ENCODE measurements around the gene NHLH1.

The NHLH1 gene

GRCh38 chr1:160359559-160360226 is 7.2 kb upstream of the NHLH1 start:
- no peak for DNase-seq

DNA sequence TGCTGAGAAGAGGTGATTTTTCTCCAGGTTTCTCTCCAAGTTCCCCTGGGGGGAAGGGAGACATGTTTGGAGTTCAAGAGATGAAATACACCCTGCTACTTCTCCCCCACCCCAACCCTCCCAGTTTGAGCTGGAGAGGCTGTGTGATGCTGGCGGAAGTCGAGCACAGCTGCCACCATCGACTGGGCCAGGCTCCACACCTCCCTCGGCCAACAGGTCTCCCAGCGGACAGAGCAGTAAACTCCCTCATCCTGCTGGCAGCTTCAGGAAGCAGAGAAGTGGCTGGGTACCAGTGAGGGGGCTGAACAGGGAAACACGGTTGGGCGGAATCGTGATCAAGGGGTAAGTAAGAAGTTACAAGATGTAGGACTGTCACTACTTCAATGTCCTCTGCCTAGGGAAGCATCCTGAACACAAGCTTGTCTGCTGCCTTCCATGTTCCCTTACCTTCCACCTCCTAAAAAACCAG is 6.6 kb upstream of the NHLH1 start:
- DNase-seq = no peak

- DNase-seq = no peak
Observed at GRCh38 chr1:160361199-160361598, 5.7 kb upstream of the NHLH1 start.

DNA sequence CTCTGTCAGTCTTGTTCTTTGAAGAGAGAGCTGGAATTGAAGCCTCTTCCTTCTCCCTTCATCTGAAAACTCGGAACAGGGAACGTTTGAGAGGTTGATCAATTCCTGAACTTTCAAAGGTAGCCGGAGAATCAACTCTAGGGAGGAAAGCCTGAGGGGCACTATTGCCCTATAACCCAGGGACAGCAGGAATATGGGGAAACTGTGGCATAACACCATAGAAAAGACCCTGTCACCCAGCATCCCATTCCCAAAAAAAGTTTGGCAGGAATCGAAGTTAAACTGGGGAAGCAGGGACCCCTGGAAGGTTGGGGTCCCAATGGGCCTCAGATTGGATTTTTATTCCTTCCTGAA is 5.1 kb upstream of the NHLH1 start:
- no peak for DNase-seq

DNA sequence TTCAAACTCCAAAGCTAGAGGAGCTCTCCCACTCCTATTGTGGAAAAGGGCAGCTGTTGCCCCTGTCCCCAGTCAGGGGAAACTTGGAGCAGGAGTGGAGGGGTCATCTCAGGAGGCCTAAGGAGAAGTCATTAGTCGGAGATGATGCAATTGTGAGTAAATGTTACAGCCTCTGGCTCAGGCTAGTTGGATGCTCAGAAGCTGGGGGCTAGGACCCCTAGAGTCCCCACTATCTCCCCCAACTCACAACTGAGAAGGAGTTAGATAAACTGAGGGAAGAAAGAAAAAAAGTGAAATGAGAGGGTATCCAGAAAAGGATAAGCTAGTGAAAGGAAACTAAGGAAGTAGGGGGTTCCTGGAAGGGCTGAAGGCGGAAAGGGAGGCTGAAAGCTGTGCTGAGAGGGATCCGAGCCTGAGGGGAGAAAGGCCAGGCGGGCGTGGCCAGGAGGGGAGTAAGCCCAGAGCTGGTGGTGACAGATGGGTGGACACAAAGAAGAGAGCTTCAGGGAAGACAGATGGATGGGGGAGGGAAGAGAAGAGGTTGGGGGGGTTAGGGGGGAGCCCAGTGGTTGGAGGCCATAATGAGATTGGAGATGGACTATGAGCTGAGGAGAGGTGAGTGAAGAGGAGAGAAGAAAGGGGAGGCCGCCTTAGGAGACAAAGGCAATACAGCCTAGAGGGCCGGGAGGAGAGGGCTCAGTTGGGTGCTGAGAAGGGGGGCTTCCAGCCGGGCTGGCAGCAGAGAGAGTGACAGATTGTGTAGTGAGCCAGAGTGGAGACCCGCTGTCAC is 4.5 kb upstream of the NHLH1 start:
- DNase-seq = no peak

DNA sequence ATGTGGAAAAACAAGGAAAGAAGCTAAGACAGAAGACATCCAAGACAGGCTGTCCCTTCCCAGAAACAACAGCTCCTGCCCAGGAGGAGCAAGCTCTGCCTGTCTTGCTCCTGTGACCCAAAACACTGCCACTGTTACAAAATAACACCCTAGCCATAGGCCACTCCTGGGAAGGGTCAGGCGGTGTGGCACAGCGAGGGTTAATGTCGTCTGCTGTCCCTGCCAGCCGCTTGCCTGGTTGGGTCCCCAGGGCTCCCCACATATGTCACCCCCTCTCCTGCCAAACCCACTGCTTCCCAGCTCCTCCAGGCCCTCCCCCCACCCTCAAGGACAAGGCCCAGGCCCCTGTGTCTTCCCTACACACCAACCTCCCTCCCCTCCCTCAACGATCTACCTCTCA is 3.9 kb upstream of the NHLH1 start:
- no peak for DNase-seq

DNA sequence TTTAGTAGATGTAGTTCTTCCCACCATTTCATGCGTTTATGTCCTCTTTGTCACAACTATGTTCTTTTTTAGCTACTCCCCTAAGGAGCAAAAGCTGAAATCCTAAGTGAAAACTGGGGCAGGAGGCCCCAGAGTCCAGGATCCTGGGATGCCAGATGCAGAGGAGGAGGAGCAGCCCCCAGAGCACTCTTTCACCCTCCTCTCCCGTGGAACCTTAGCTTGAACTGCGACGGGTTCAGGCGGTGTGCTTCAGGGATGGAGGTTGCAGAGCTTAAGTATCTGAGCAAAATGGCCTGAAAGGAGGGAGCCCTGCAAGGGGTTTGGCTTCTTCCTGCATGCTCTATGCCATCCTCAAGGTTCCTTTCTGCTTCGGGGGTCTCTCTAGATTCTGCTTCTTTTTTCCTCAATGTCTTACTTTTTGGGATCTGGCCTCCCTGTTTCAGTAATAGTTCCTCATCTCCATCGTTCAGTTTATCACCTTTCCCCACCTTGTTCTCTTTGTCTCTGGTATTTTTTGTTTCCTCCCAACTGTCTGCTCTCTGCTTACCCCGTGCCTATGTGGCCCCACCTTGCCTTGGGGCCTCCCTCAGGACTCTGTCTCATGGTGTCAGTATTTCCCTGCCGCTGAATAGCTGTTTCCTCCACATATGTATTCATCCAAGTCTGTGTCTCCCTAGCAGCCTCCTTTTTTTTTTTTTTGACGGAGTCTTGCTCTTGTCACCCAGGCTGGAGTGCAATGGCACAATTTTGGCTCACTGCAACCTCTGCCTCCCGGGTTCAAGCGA is 2.7 kb upstream of the NHLH1 start:
- no peak for DNase-seq

DNA sequence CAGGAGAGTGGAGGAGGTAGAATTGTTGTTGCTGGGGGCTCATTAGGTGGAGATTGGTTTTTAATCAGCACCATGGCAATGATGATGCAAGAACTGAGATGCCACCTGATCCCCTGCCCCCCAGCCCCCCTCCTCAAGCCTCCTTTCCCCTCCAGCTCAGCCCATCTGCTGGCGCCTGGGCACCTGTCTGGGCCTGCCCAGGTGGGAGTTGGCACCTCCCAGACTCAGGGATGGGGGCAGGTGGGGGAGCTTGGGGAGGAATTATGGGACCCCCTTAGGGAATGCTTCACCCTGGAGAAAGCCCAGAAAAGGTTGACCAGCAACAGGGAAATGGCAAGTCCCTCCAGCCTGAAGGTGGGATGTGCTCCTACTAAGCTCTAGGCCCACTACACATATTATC is 1.5 kb upstream of the NHLH1 start:
- DNase-seq = no peak

GRCh38 chr1:160367516-160367900 is 637 bp downstream of the NHLH1 start:
- no peak for DNase-seq

GRCh38 chr1:160367934-160368923 is 1.4 kb downstream of the NHLH1 start:
- DNase-seq = no peak

DNA sequence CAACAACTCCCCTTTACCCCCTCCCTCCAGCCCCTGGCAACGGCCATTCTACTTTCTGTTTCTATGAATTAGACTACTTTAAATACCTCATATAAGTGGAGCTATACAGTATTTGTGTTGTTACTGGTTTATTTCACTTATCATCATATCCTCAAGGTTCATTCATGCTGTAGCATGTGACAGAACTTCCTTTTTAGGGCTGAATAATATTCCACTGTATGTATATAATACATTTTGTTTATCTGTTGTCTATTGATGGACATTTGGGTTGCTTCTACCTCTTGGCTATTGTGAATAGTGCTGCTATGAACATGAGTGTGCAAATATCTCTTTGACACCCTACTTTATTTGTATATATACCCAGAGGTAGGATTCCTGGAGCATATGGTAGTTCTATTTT is 2.2 kb downstream of the NHLH1 start:
- no peak for DNase-seq

DNA sequence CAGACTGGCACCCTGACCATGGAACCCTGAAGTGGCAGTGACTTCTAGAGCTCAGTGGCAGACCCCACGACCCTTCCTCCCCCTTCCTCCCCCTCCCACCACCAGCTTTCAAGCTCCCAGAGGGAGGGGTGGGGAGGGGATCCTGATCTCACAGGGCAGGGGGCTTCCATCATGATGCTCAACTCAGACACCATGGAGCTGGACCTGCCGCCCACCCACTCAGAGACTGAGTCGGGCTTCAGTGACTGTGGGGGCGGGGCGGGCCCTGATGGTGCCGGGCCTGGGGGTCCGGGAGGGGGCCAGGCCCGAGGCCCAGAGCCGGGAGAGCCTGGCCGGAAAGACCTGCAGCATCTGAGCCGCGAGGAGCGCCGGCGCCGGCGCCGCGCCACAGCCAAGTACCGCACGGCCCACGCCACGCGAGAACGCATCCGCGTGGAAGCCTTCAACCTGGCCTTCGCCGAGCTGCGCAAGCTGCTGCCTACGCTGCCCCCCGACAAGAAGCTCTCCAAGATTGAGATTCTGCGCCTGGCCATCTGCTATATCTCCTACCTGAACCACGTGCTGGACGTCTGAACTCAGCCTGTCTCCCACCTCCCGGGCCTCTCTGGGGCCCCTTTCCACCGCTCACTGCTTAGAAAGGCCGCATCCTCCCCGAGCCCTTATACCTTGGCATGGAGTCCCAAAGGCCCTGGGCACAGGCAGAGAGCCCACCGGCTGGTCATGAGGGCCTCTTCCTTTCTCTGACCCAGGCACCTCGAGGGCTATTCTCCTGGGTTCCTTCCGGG is 3.9 kb downstream of the NHLH1 start:
- DNase-seq = no peak

- no peak for DNase-seq
Observed at GRCh38 chr1:160371346-160371631, 4.4 kb downstream of the NHLH1 start.

GRCh38 chr1:160371756-160372155 is 4.9 kb downstream of the NHLH1 start:
- DNase-seq = no peak

GRCh38 chr1:160373696-160374095 is 6.8 kb downstream of the NHLH1 start:
- no peak for DNase-seq

- no peak for DNase-seq
Observed at GRCh38 chr1:160374306-160375110, 7.6 kb downstream of the NHLH1 start.

- DNase-seq = no peak
Observed at GRCh38 chr1:160375788-160376524, 9.1 kb downstream of the NHLH1 start.

GRCh38 chr1:160376525-160377131 is 9.8 kb downstream of the NHLH1 start:
- DNase-seq = peak; percentile 34

GRCh38 chr1:160377585-160378206 is 10.8 kb downstream of the NHLH1 start:
- DNase-seq = no peak
